Neural cell (in vitro differentiated cells): ENCODE results near the gene LCA5. TPM values are rescaled to one million over a fixed set of nuclear protein-coding genes. Genes with fewer than 3 reads are reported as not detected.

Source experiments
- H2AFZ ChIP-seq: fragments of 200-600, 300-800 bp; sonication (generic), shearing (Covaris generic); 2 replicates; pipeline ENCODE4 v1.6.0; 2014; ENCODE audit warnings: low read depth, mild to moderate bottlenecking, antibody characterized with exemption, low read length, moderate library complexity
- H3F3A ChIP-seq: fragments of 200-600 bp; shearing (Covaris generic); 2 replicates; pipeline ENCODE4 v1.6.1; 2016; ENCODE audit warnings: mild to moderate bottlenecking, moderate library complexity, mixed read lengths, antibody characterized with exemption, low read length; ENCODE audit not compliant: insufficient read depth, poor library complexity, severe bottlenecking
- H3K27ac ChIP-seq: fragments of 200-600, 300-800 bp; sonication (generic), shearing (Covaris generic); 2 replicates; pipeline ENCODE4 v1.5.1; 2014; ENCODE audit warnings: mild to moderate bottlenecking, low read length, moderate library complexity
- H3K27me3 ChIP-seq: fragments of 300-800, 200-600 bp; sonication (generic), shearing (Covaris generic); 2 replicates; pipeline ENCODE4 v1.6.0; 2014; ENCODE audit warnings: mild to moderate bottlenecking, low read depth, low read length, moderate library complexity; ENCODE audit not compliant: insufficient read depth
- H3K36me3 ChIP-seq: fragments of 300-800, 200-600 bp; sonication (generic), shearing (Covaris generic); 2 replicates; pipeline ENCODE4 v1.5.1; 2014; ENCODE audit warnings: mild to moderate bottlenecking, antibody characterized with exemption, low read length, moderate library complexity; ENCODE audit not compliant: insufficient read depth
- H3K4me2 ChIP-seq: fragments of 300-800, 200-600 bp; sonication (generic), shearing (Covaris generic); 2 replicates; pipeline ENCODE4 v1.6.0; 2014; ENCODE audit warnings: mild to moderate bottlenecking, low read length
- H3K4me3 ChIP-seq: fragments of 300-800, 200-600 bp; sonication (generic), shearing (Covaris generic); 2 replicates; pipeline ENCODE4 v1.5.1; 2014; ENCODE audit warnings: mild to moderate bottlenecking, low read length, moderate library complexity
- H3K79me2 ChIP-seq: fragments of 200-600 bp; shearing (Covaris generic); replicated peaks from 2 replicates; pipeline ENCODE4 v1.6.0; 2014; ENCODE audit warnings: mild to moderate bottlenecking, low read length, moderate library complexity; ENCODE audit not compliant: insufficient read depth
- H3K9ac ChIP-seq: fragments of 300-800, 200-600 bp; sonication (generic), shearing (Covaris generic); 2 replicates; pipeline ENCODE4 v1.6.1; 2016; ENCODE audit warnings: mild to moderate bottlenecking, low read length, mixed read lengths
- H3K9me2 ChIP-seq: fragments of 200-600 bp; shearing (Covaris generic); 2 replicates; pipeline ENCODE4 v1.6.1; 2016; ENCODE audit warnings: mild to moderate bottlenecking, low read length, mixed read lengths; ENCODE audit not compliant: insufficient read depth
- H3K9me3 ChIP-seq: fragments of 200-600, 300-800 bp; sonication (generic), shearing (Covaris generic); 2 replicates; pipeline ENCODE4 v1.6.1; 2016; ENCODE audit warnings: mild to moderate bottlenecking, mixed run types, low read length, moderate library complexity, mixed read lengths
- H4K20me1 ChIP-seq: fragments of 200-600 bp; shearing (Covaris generic); 2 replicates; pipeline ENCODE4 v1.6.1; 2016; ENCODE audit warnings: mild to moderate bottlenecking, mixed run types; ENCODE audit not compliant: insufficient read depth
- EP300 ChIP-seq: fragments of 450-650 bp; conservative IDR thresholded peaks from 2 replicates; pipeline ENCODE4 v1.6.1; 2014; ENCODE audit warnings: antibody characterized with exemption, mild to moderate bottlenecking, moderate library complexity; ENCODE audit not compliant: poor library complexity, severe bottlenecking
- EZH2 ChIP-seq: fragments of 200-600, 300-800 bp; shearing (Covaris generic), sonication (generic); IDR thresholded peaks from 2 replicates; pipeline ENCODE4 v1.6.1; 2014; ENCODE audit warnings: antibody characterized with exemption, low read length, borderline replicate concordance, mild to moderate bottlenecking; ENCODE audit not compliant: insufficient read depth, poor library complexity, severe bottlenecking
- MXI1 ChIP-seq: fragments of 450-650 bp; conservative IDR thresholded peaks from 2 replicates; pipeline ENCODE4 v1.6.1; 2014; ENCODE audit warnings: antibody characterized with exemption, mild to moderate bottlenecking; ENCODE audit not compliant: poor library complexity, severe bottlenecking
- POLR2AphosphoS5 ChIP-seq: IDR thresholded peaks from 2 replicates; pipeline ENCODE4 v1.6.1; 2012
- RAD21 ChIP-seq: fragments of 450-650 bp; conservative IDR thresholded peaks from 2 replicates; pipeline ENCODE4 v1.6.1; 2014; ENCODE audit warnings: antibody characterized with exemption, mild to moderate bottlenecking, moderate library complexity
- SMC3 ChIP-seq: fragments of 450-650 bp; conservative IDR thresholded peaks from 2 replicates; pipeline ENCODE4 v1.6.1; 2014; ENCODE audit warnings: antibody characterized with exemption, mild to moderate bottlenecking, moderate library complexity; ENCODE audit not compliant: poor library complexity
- TAF1 ChIP-seq: IDR thresholded peaks from 2 replicates; pipeline ENCODE4 v1.6.1; 2012; ENCODE audit warnings: low read depth
- polyA plus RNA-seq: library from polyadenylated mRNA; depleted of rRNA; stranded (reverse); fragments of >200 nt; gene quantifications from 2 replicates; pipeline ENCODE4 v1.2.3, GENCODE V29; 2014
- TF ChIP-seq, protein P1 (sequence below): IDR thresholded peaks from 2 replicates; pipeline ENCODE4 v1.6.1; 2012; ENCODE audit warnings: borderline replicate concordance
- TF ChIP-seq, protein P2 (sequence below): fragments of 450-650 bp; IDR thresholded peaks from 2 replicates; pipeline ENCODE4 v1.5.1; 2014; ENCODE audit warnings: antibody characterized with exemption, mild to moderate bottlenecking, moderate library complexity; ENCODE audit not compliant: poor library complexity, severe bottlenecking

Gene LCA5
- polyA plus RNA-seq, 1 donor from 2014 or later, result 13.2 TPM

DNA sequence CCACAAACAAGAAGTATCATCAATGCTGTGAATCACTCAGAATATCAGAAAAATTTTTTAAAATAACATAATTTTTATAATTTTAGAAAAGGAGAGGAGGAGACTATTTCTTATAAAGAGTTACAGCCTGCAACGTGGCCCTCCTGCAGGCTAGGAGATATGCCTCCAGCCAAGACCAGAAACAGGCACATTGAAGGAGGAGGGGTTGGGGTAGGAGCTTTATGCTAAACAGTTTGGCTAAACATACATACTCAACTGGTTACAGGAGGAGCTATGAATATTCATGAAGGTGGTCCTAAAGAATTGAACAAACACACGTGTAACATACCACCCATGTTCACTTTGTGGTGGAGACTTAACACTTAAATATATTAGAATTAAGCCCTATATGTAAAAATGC lies 14.2 kb upstream of the LCA5 start:
- Histone ChIP-seq H3K4me3 (no peak overlapping the region), H3K27ac (no peak overlapping the region), H3K79me2 (no peaks in the 10 kb centered on the region), H3F3A (no peaks in the 10 kb centered on the region), H4K20me1 (no peaks in the 10 kb centered on the region), H3K36me3 (peaks cover 7% of the 10 kb centered on the region), H3K9ac (no peak overlapping the region), H2AFZ (no peak overlapping the region), H3K4me2 (no peak overlapping the region), H3K9me2 (no peaks in the 10 kb centered on the region), H3K27me3 (no peaks in the 10 kb centered on the region), H3K9me3 (no peaks in the 10 kb centered on the region)
- TF ChIP-seq, protein P1, sequence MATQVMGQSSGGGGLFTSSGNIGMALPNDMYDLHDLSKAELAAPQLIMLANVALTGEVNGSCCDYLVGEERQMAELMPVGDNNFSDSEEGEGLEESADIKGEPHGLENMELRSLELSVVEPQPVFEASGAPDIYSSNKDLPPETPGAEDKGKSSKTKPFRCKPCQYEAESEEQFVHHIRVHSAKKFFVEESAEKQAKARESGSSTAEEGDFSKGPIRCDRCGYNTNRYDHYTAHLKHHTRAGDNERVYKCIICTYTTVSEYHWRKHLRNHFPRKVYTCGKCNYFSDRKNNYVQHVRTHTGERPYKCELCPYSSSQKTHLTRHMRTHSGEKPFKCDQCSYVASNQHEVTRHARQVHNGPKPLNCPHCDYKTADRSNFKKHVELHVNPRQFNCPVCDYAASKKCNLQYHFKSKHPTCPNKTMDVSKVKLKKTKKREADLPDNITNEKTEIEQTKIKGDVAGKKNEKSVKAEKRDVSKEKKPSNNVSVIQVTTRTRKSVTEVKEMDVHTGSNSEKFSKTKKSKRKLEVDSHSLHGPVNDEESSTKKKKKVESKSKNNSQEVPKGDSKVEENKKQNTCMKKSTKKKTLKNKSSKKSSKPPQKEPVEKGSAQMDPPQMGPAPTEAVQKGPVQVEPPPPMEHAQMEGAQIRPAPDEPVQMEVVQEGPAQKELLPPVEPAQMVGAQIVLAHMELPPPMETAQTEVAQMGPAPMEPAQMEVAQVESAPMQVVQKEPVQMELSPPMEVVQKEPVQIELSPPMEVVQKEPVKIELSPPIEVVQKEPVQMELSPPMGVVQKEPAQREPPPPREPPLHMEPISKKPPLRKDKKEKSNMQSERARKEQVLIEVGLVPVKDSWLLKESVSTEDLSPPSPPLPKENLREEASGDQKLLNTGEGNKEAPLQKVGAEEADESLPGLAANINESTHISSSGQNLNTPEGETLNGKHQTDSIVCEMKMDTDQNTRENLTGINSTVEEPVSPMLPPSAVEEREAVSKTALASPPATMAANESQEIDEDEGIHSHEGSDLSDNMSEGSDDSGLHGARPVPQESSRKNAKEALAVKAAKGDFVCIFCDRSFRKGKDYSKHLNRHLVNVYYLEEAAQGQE, result no peak
- TF ChIP-seq EZH2 (no peak), TAF1 (no peak), RAD21 (no peak), MXI1 (no peak), POLR2AphosphoS5 (no peak), EP300 (no peak), SMC3 (no peak)
- TF ChIP-seq, protein P2, sequence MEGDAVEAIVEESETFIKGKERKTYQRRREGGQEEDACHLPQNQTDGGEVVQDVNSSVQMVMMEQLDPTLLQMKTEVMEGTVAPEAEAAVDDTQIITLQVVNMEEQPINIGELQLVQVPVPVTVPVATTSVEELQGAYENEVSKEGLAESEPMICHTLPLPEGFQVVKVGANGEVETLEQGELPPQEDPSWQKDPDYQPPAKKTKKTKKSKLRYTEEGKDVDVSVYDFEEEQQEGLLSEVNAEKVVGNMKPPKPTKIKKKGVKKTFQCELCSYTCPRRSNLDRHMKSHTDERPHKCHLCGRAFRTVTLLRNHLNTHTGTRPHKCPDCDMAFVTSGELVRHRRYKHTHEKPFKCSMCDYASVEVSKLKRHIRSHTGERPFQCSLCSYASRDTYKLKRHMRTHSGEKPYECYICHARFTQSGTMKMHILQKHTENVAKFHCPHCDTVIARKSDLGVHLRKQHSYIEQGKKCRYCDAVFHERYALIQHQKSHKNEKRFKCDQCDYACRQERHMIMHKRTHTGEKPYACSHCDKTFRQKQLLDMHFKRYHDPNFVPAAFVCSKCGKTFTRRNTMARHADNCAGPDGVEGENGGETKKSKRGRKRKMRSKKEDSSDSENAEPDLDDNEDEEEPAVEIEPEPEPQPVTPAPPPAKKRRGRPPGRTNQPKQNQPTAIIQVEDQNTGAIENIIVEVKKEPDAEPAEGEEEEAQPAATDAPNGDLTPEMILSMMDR, result no peak

DNA sequence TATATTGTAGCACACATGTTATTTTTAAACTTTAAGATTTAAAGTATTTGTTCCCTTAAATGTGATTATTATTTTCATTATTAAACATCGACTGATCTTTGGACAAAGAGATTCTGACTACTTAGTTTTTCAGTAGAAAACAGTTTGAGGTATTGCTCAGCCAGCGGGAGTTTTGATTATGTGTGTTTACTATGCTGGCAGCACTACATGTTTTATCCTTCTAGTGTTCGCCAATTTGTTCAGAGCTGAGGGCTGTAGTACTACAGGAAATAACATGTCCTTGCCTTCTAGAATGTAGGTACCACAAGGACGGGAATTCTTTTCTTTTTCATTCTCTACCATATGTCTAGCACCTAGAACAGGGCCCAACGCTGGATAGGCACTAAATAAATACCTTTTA lies 11.1 kb upstream of the LCA5 start:
- H3K27me3 ChIP-seq, result no peaks in the 10 kb centered on the region
- H3K4me2 ChIP-seq, result no peak overlapping the region
- H3K4me3 ChIP-seq, result no peak overlapping the region
- H3K9me3 ChIP-seq, result no peaks in the 10 kb centered on the region
- no peak overlapping the region for H3K9ac ChIP-seq
- no peak for TF ChIP-seq TAF1
- TF ChIP-seq, protein P2, result no peak
- TF ChIP-seq EP300, result no peak
- TF ChIP-seq EZH2, result no peak
- no peak for TF ChIP-seq POLR2AphosphoS5
- TF ChIP-seq, protein P1, result no peak
- no peak for TF ChIP-seq RAD21
- no peak overlapping the region for H2AFZ ChIP-seq
- no peak overlapping the region for H3K27ac ChIP-seq
- H3F3A ChIP-seq, result no peaks in the 10 kb centered on the region
- no peaks in the 10 kb centered on the region for H3K9me2 ChIP-seq
- H3K79me2 ChIP-seq, result no peaks in the 10 kb centered on the region
- peaks cover 7% of the 10 kb centered on the region for H3K36me3 ChIP-seq
- no peaks in the 10 kb centered on the region for H4K20me1 ChIP-seq
